CD14-positive monocyte (primary cell): Measurements from ENCODE around the gene PDE1A. TPM values are rescaled to one million over a fixed set of nuclear protein-coding genes. Genes with fewer than 3 reads are reported as not detected.

Experiments used
- DNase-seq, 3 donors: peaks; one replicate each; pipeline ENCODE4 v3.0.0-alpha.2; 2011 to 2022
- H2AFZ ChIP-seq: 2 replicates; pipeline ENCODE4 v1.6.0; 2012; ENCODE audit warnings: mild to moderate bottlenecking, low read depth, low read length, inconsistent platforms; ENCODE audit not compliant: insufficient read depth, poor library complexity, severe bottlenecking
- H3K27ac ChIP-seq, 2 donors: 1 replicate in 1 of 2; 2 replicates in 1 of 2; pipeline ENCODE4 v1.5.1; 2012 to 2013; ENCODE audit warnings: low read length in 2 of 2, control low read depth in 1 of 2, inconsistent platforms in 1 of 2, low read depth in 1 of 2, mild to moderate bottlenecking in 1 of 2
- H3K27me3 ChIP-seq, 2 donors: one replicate each; pipeline versions ENCODE4 v1.6.0 to v1.6.1; 2011 to 2013; ENCODE audit warnings: low read length in 2 of 2; ENCODE audit not compliant: control insufficient read depth in 2 of 2, insufficient read depth in 2 of 2
- H3K36me3 ChIP-seq, 2 donors: replicated peaks in 1 of 2; 1 replicate in 1 of 2; 2 replicates in 1 of 2; pipeline versions ENCODE4 v1.5.1 to v1.6.1; 2012 to 2013; ENCODE audit warnings: low read length in 2 of 2, control low read depth in 1 of 2, inconsistent platforms in 1 of 2, mild to moderate bottlenecking in 1 of 2; ENCODE audit not compliant: insufficient read depth in 2 of 2, control insufficient read depth in 1 of 2
- H3K4me1 ChIP-seq, 2 donors: 1 replicate in 1 of 2; 2 replicates in 1 of 2; pipeline versions ENCODE4 v1.5.1 to v1.6.1; 2012 to 2013; ENCODE audit warnings: low read length in 2 of 2, control low read depth in 1 of 2, inconsistent platforms in 1 of 2, mild to moderate bottlenecking in 1 of 2, moderate library complexity in 1 of 2; ENCODE audit not compliant: insufficient read depth in 2 of 2, control insufficient read depth in 1 of 2
- H3K4me2 ChIP-seq: replicated peaks from 2 replicates; pipeline ENCODE3; 2012; ENCODE audit warnings: low read length, moderate library complexity, mild to moderate bottlenecking; ENCODE audit not compliant: poor library complexity, severe bottlenecking; ENCODE audit errors: extremely low read depth
- H3K4me3 ChIP-seq, 3 experiments: fragments of 200-600 bp in 1 of 3; sonication (generic) in 1 of 3; replicated peaks in 1 of 3; 1 replicate in 2 of 3; 2 replicates in 1 of 3; pipeline ENCODE4 v1.5.1; 2011 to 2013; ENCODE audit warnings: low read length in 3 of 3, mild to moderate bottlenecking in 3 of 3, control low read depth in 2 of 3, low read depth in 2 of 3, inconsistent platforms in 1 of 3, moderate library complexity in 1 of 3
- H3K79me2 ChIP-seq: 2 replicates; pipeline ENCODE4 v1.6.0; 2012; ENCODE audit warnings: mild to moderate bottlenecking, control low read depth, inconsistent platforms, low read length, moderate library complexity; ENCODE audit not compliant: insufficient read depth
- H3K9ac ChIP-seq: 2 replicates; pipeline ENCODE4 v1.6.0; 2017; ENCODE audit warnings: low read length, mild to moderate bottlenecking; ENCODE audit not compliant: insufficient read depth, poor library complexity, severe bottlenecking
- H3K9me3 ChIP-seq, 2 donors: replicated peaks in 1 of 2; 1 replicate in 1 of 2; 2 replicates in 1 of 2; pipeline versions ENCODE4 v1.5.1 to v1.6.1; 2012 to 2013; ENCODE audit warnings: low read length in 2 of 2, control low read depth in 1 of 2; ENCODE audit not compliant: control insufficient read depth in 1 of 2, insufficient read depth in 1 of 2
- H4K20me1 ChIP-seq: 2 replicates; pipeline ENCODE4 v1.6.0; 2012; ENCODE audit warnings: mild to moderate bottlenecking, low read length, control low read depth, moderate library complexity; ENCODE audit not compliant: insufficient read depth
- H3K27ac Mint-ChIP-seq, 7 donors: one replicate each; pipeline ENCODE4 v1.8.0; 2020; ENCODE audit warnings: mild to moderate bottlenecking in 7 of 7, mixed read lengths in 7 of 7, moderate library complexity in 6 of 7, inconsistent platforms in 2 of 7
- H3K27me3 Mint-ChIP-seq, 3 donors: one replicate each; pipeline ENCODE4 v1.8.0; 2021 to 2022; ENCODE audit warnings: low read depth in 3 of 3, mild to moderate bottlenecking in 3 of 3, mixed read lengths in 3 of 3, moderate library complexity in 3 of 3, inconsistent platforms in 1 of 3
- H3K36me3 Mint-ChIP-seq, 2 donors: one replicate each; pipeline ENCODE4 v1.8.0; 2020; ENCODE audit warnings: mixed read lengths in 2 of 2, inconsistent platforms in 1 of 2, mild to moderate bottlenecking in 1 of 2
- H3K4me1 Mint-ChIP-seq: one replicate; pipeline ENCODE4 v1.8.0; 2020; ENCODE audit warnings: mild to moderate bottlenecking, mixed read lengths
- H3K4me3 Mint-ChIP-seq, 2 donors: one replicate each; pipeline ENCODE4 v1.8.0; 2020; ENCODE audit warnings: mild to moderate bottlenecking in 2 of 2, mixed read lengths in 2 of 2, moderate library complexity in 1 of 2
- H3K9me3 Mint-ChIP-seq, 7 donors: one replicate each; pipeline ENCODE4 v1.8.0; 2020 to 2022; ENCODE audit warnings: mixed read lengths in 7 of 7, mild to moderate bottlenecking in 6 of 7, moderate library complexity in 6 of 7, inconsistent platforms in 2 of 7
- CTCF ChIP-seq: fragments of 200-600 bp; IDR thresholded peaks from one replicate; pipeline ENCODE4 v1.8.0; 2022; ENCODE audit warnings: antibody characterized with exemption, mild to moderate bottlenecking
- WGBS: methylation state at CpG from one replicate; pipeline ENCODE4 v1.1.5; 2013; ENCODE audit warnings: missing lambda C conversion rate; ENCODE audit not compliant: insufficient coverage; 5-methylcytosine and 5-hydroxymethylcytosine counted together
- intact Hi-C, 2 donors: fragments of 100-400 bp; cut with micrococcal nuclease; formaldehyde crosslinking; loops; one replicate each; pipeline versions ENCODE4 v1.15.0 to v1.15.1; 2023
- polyA plus RNA-seq, 3 donors: library from polyadenylated mRNA; depleted of rRNA in 1 of 3; unstranded in 2 of 3; stranded (reverse) in 1 of 3; fragments of 300-500 nt in 2 of 3; fragments of >200 nt in 1 of 3; fragmentation: Illumina TruSeq in 2 of 3; gene quantifications; 1 replicate in 2 of 3; 2 replicates in 1 of 3; pipeline ENCODE4 v1.2.3, GENCODE V29; 2012 to 2021

The PDE1A gene
- polyA plus RNA-seq, 3 donors: not detected

GRCh38 chr2:182166406-182166805 is 260.4 kb downstream of the PDE1A start:
- Histone ChIP-seq H3K36me3 (no peaks in the 10 kb centered on the region), H3K4me3 (no peak overlapping the region), H3K9me3 (no peaks in the 10 kb centered on the region), H3K27me3 (no peaks in the 10 kb centered on the region), H4K20me1 (no peaks in the 10 kb centered on the region), H3K27ac (no peak overlapping the region), H3K4me2 (no peak overlapping the region), H3K79me2 (no peaks in the 10 kb centered on the region), H2AFZ (no peak overlapping the region), H3K4me1 (no peaks in the 10 kb centered on the region), H3K9ac (no peak overlapping the region)
- Mint-ChIP-seq H3K4me1 (no peaks in the 10 kb centered on the region), H3K36me3 (no peaks in the 10 kb centered on the region), H3K9me3 (peaks cover 0 to 2% (median 0%) of the 10 kb centered on the region in 7 donors), H3K27me3 (no peaks in the 10 kb centered on the region), H3K27ac (no peak overlapping the region), H3K4me3 (no peak overlapping the region)
- no peak for TF ChIP-seq CTCF
- DNase-seq: no peak
- intact Hi-C loops: no loop called here
- 90% methylated on average over 2 of the region's 2 CpGs for WGBS

- Histone ChIP-seq H4K20me1 (no peaks in the 10 kb centered on the region), H3K4me2 (no peak overlapping the region)
Observed at GRCh38 chr2:182165202-182165601, 261.6 kb downstream of the PDE1A start.

More at GRCh38 chr2:182165202-182165601, 261.6 kb downstream of the PDE1A start:
- H3K4me3 ChIP-seq: no peak overlapping the region
- no peak for TF ChIP-seq CTCF
- peaks cover 0 to 2% (median 0%) of the 10 kb centered on the region in 7 donors for H3K9me3 Mint-ChIP-seq
- no peak overlapping the region for H3K9ac ChIP-seq
- no peaks in the 10 kb centered on the region for H3K36me3 ChIP-seq
- no peaks in the 10 kb centered on the region for H3K4me1 Mint-ChIP-seq
- WGBS: 82% methylated on average over 2 of the region's 2 CpGs
- H3K4me1 ChIP-seq: no peaks in the 10 kb centered on the region
- DNase-seq: no peak
- intact Hi-C loops: no loop called here
- no peaks in the 10 kb centered on the region for H3K79me2 ChIP-seq
- H3K9me3 ChIP-seq: no peaks in the 10 kb centered on the region
- no peaks in the 10 kb centered on the region for H3K27me3 ChIP-seq
- H3K4me3 Mint-ChIP-seq: no peak overlapping the region
- H2AFZ ChIP-seq: no peak overlapping the region
- no peaks in the 10 kb centered on the region for H3K27me3 Mint-ChIP-seq
- H3K36me3 Mint-ChIP-seq: no peaks in the 10 kb centered on the region
- no peak overlapping the region for H3K27ac ChIP-seq
- H3K27ac Mint-ChIP-seq: no peak overlapping the region
